DMS 273 (cell line): ENCODE results near the gene SNHG17.
"Not testable (repeated sequence)": the region's sequence is repeated elsewhere in the genome, so short reads cannot be mapped to it uniquely, and the experiment has no call there.

Experiments
- DNase-seq: peaks from one replicate; lab custom pipeline; 2025; ENCODE audit not compliant: unreplicated experiment; lab: John Stamatoyannopoulos, UW

The SNHG17 gene

GRCh38 chr20:38421915-38422314, 13.2 kb downstream of the SNHG17 start:
- DNase-seq, result no peak

- no peak for DNase-seq
These were observed 14.6 kb downstream of the SNHG17 start for GRCh38 chr20:38420388-38421085.

- peak; percentile 82 for DNase-seq
These were observed 16.5 kb downstream of the SNHG17 start for GRCh38 chr20:38418509-38419204.

GRCh38 chr20:38414769-38415450, 20.2 kb downstream of the SNHG17 start:
- DNase-seq, result no peak

- no peak for DNase-seq
These were observed 22.1 kb downstream of the SNHG17 start for GRCh38 chr20:38412877-38413577.

- DNase-seq, result not testable (repeated sequence)
These were observed 27.3 kb downstream of the SNHG17 start for GRCh38 chr20:38407822-38408221.

- DNase-seq, result no peak
These were observed 27.8 kb downstream of the SNHG17 start for GRCh38 chr20:38407321-38407720.

GRCh38 chr20:38406476-38406875, 28.7 kb downstream of the SNHG17 start:
- no peak for DNase-seq

GRCh38 chr20:38405132-38405531, 30.0 kb downstream of the SNHG17 start:
- DNase-seq, result no peak

- no peak for DNase-seq
These were observed 31.1 kb downstream of the SNHG17 start for GRCh38 chr20:38404016-38404415.

- no peak for DNase-seq
These were observed 32.3 kb downstream of the SNHG17 start for GRCh38 chr20:38402816-38403215.

GRCh38 chr20:38402089-38402488, 33.0 kb downstream of the SNHG17 start:
- no peak for DNase-seq

- DNase-seq, result not testable (repeated sequence)
These were observed 39.3 kb downstream of the SNHG17 start for GRCh38 chr20:38395751-38396395.

GRCh38 chr20:38395165-38395564, 40.0 kb downstream of the SNHG17 start:
- no peak for DNase-seq

GRCh38 chr20:38393259-38393658, 41.9 kb downstream of the SNHG17 start:
- DNase-seq, result no peak

- DNase-seq, result no peak
These were observed 42.8 kb downstream of the SNHG17 start for GRCh38 chr20:38392356-38392755.

GRCh38 chr20:38387953-38388352, 47.2 kb downstream of the SNHG17 start:
- DNase-seq, result peak; percentile 17

- no peak for DNase-seq
These were observed 48.3 kb downstream of the SNHG17 start for GRCh38 chr20:38386851-38387250.

- no peak for DNase-seq
These were observed 49.1 kb downstream of the SNHG17 start for GRCh38 chr20:38386004-38386403.

- no peak for DNase-seq
These were observed 52.0 kb downstream of the SNHG17 start for GRCh38 chr20:38383147-38383546.

GRCh38 chr20:38377838-38378237, 57.3 kb downstream of the SNHG17 start:
- DNase-seq, result not testable (repeated sequence)
